Superior temporal gyrus (tissue), 1 donor: ENCODE results near the gene ELF5.

ENCODE experiments used
- DNase-seq: peaks from one replicate; pipeline ENCODE4 v3.0.0-alpha.2; 2016; ENCODE audit errors: extremely low spot score

The ELF5 gene

GRCh38 chr11:34513682-34514449 is at the start of gene ELF5:
Gene ELF5 (minus strand): TSS chr11:34513794. CDS start chr11:34505749, 8,045 bp downstream.
- no peak for DNase-seq

DNA sequence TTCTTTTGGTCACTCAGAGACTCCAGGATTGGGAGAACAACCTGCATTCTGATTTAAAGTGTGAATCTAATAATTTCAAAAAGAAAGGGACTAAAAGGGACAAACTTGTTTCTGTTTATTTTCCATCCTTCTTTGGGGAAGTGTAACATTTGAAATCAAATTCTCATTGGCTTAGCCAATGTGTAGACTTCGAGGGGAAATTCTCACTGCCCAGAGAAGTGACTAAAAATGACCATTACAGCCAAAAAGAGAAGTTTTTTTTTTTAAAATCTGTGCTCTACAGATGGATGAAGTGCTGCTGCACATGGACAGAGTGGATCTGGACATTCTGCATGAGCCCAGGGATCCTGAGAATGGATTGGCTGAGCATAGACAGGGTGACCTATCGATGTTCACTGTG is 49.4 kb upstream of the ELF5 start:
- no peak for DNase-seq

- DNase-seq: no peak
These were observed 46.9 kb upstream of the ELF5 start for GRCh38 chr11:34560511-34560910.

DNA sequence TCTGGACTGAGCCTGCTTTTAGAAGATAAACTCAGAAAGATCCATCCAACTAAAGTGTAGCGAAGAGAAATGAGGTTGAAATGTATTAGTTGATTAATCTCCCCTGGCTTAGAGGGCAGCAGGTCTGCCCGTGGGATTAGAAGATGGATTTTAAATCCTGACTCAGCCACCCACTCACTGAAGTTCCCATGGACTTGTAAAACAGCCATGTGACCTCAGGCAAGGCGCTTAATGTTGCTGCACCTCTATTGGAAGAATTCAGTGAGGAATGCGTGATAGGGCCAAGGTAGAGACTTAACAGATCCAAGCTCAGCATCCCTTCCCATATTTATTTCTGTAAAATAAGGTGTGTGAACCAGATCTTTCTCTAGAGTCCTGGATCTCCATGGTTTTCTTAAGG is 45.1 kb upstream of the ELF5 start:
- no peak for DNase-seq

DNA sequence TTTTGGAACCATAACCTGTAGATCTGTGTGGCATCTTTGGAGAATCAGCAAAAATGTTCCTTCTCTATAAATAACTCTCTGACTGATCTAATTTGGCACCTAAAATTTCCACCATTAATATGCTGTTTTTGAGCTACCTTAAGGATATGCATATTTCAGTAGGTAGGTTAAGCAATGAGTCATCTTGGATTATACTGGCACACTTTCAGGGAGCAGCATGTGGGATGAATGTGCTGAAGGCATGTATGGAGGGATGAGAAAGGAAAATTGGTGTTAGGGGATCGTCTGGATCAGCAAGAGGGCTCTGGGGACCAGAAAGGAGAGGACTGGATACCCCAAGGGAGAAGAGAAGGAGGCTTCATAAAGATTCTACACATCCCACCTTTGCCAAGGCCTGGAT is 44.6 kb upstream of the ELF5 start:
- no peak for DNase-seq

DNA sequence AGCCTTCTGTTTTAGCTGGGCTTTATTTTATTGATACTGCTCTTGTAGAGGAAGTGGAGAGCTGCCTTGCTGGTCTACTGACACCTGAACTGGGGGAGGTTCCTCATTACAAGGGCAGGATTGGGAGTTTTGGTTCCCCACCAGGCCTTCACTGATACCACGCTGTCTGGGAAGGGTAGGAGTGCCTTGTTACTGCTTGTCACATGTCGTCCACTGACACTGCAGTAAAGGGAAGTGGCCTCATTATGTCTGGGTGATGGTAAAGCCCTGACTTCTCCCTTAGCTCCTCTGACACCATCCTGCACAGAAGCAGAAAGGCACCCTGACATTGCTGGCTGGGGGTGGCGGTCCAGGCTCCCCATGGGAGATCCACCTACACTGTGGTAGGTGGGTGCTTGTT is 38.7 kb upstream of the ELF5 start:
- no peak for DNase-seq

GRCh38 chr11:34549271-34549670 is 35.7 kb upstream of the ELF5 start:
- DNase-seq: no peak

DNA sequence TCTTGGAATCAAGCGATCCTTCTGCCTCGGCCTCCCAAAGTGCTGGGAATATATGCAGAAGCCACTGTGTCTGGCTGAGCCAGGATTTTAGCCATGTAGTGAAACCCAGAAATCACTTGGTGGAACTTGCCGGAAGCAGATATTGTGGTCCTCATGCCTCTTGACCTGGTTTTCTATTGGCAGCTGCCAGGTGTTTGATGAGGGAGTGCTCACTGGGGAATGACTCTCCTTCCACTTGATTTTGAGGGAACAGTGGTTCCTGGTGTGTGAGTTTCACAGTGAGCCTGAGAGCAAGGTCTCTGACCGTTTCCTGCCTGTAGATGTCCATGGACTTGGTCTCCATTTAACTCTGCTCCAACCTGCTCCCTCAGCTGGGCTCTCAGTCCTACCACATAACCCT is 34.7 kb upstream of the ELF5 start:
- no peak for DNase-seq

- peak; percentile 94 for DNase-seq
These were observed 33.1 kb upstream of the ELF5 start for GRCh38 chr11:34546511-34547209.

DNA sequence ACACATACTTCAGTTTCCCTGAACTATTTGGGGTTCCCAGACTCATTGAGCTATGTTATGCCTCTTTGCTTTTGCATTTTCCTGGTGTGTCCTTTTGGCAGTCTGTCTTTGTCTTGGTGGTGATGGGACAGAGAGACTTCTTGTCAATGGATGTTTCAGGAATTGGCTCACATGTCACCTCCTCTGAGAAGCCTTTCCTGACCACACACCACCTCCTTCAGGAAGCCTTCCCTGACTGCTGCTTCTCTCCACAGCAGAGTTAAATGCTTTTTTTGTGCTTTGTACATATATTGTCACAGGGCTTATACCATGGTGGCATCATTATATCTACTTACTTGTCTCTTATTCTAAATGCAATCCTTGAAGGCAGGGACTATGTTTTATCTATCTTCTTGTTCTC is 28.5 kb upstream of the ELF5 start:
- DNase-seq: no peak

DNA sequence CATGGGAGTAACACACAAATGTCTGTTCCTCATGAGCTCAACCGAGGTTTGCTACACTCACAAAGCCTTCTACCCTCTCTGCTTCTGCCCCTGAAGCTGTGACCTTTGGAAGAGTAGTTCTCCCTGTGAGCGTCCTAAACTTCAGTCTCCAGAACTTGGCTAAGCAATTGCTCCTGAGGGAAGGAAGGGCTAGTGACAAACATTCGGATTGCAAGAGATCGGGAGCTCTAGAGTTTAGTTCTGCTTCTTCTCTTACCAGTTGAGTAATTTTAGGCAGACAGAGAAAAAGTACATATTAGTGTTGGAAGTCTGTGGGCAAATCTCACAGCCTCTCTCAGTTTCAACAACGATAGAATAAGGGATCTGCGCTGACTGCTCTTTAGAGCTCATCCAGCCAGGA is 27.3 kb upstream of the ELF5 start:
- DNase-seq: no peak

- DNase-seq: no peak
These were observed 24.0 kb upstream of the ELF5 start for GRCh38 chr11:34537636-34538035.

- DNase-seq: no peak
These were observed 22.5 kb upstream of the ELF5 start for GRCh38 chr11:34536056-34536455.

GRCh38 chr11:34534826-34535225 is 21.2 kb upstream of the ELF5 start:
- DNase-seq: no peak

DNA sequence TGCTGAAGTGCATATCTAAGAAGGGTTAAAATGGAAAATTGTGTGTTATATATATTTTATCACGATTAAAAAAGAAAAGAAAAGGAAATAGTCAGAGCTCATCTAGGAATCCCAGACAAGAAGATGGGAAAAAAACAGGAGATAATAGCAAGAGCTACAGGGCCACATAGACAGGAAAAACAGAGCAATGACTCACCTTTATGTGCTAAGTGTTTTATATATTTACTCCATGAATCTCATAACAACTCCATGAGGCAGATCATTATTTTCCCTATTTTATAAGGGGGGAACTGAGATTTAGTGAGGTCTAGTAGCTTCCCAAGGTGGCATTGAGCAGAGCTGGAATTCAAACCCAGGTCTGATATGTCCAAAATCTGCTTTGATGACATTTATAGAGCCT is 18.1 kb upstream of the ELF5 start:
- no peak for DNase-seq

DNA sequence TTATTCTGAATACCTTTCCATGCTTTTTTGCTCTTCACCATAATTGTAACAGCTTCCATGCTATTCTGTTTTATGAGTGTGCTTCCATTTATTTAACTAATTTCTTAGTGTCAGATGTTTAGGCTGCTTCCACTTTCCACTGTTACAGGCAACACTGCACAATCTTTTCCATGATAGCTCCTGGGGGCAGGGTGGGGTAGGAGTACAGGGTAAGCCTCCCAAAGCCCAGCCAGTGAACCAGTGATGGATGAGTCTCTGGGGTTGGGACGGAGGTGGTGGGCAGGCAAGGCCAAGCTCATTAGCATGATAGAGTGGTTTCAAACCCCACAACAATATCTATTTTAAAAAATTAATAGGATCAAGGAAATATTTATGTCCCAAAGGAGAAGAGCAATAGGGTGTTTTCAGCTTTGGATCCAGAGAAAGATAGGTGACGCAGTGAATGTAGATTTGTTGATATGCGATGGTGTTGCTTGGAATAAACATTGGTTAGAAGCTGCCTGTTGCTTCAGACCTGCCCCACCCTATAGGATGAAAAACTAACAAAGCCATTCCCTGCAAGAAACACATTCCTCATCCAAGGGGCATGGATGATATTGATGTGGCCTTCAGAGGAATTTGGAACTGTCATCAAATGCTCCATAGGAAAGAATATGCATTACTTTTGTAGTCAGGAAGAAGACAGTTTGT is 17.1 kb upstream of the ELF5 start:
- DNase-seq: no peak

DNA sequence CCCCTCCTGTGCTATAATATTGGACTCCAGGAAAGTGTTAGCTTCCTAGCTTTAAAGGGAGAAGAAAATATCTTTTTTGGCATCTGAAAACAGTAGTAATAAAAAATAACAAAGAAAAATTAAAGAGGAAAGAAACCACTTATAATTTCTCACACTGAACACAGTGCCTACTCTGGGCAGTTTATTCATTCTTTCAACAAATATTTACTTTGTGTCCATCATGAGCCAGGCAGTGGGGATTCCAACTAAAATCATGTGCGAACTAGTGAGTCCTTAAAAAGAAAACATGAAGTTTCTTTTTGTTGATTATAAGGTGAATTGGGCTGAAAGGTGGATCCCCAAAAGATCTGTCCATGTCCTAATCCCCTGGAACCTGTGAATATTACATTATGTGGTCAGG is 16.0 kb upstream of the ELF5 start:
- DNase-seq: no peak

GRCh38 chr11:34528072-34528471 is 14.5 kb upstream of the ELF5 start:
- no peak for DNase-seq

DNA sequence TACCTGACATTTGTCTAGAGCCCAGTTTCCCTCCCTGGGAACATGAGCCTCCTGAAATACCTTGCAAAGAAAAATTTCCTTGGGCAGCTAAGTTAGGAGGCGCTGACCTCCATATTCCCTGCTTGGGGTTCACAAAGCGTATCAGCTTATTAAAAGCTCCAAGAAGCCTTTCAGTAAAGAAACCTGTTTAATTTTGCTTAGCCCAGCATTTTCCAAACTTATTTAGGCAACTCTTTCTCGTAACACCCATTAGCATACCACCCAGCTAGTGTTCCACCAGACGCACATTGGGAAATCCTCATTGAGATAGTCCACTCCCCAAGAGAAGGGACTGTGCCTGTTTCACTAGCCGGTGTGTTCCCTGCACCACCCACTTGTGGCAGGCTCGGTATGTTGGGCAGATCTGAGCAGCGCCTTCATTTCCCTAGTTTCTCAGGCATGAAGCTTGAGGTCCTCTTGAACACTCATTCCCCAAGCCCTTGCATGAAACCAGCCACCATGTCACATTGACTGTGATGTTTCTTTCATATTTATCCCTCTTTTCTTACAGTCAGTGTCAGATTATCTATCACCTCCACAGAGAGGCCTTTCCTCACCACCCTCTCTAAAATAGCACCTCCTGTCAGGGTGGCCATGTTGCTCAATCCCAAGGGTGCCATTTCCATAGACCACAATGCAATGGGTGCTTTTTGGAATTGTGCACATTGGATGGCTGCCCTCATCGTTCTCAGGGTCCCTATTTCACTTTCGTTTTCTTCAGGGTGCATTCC is 12.5 kb upstream of the ELF5 start:
- no peak for DNase-seq

DNA sequence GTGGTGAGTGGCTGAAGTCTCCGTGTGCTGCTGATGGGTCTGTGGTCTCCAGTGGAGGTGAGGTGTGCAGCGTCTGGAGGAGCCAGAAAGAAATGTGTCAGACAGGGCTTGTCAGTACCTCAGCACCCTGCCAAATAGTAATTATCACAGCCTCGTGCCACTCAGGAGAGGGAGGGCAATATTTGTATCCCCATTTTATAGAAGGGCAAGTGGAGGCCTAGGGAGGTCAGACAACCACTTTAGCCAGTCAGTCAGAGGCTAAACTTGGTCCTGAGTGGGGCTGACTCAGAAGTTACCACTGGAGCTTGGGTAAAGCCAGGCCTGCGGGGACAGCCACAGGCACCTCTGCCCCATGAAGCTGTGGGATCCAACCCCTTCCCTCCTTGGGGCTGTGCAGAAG is 11.5 kb upstream of the ELF5 start:
- no peak for DNase-seq

- no peak for DNase-seq
These were observed 11.1 kb upstream of the ELF5 start for GRCh38 chr11:34524696-34525095.

DNA sequence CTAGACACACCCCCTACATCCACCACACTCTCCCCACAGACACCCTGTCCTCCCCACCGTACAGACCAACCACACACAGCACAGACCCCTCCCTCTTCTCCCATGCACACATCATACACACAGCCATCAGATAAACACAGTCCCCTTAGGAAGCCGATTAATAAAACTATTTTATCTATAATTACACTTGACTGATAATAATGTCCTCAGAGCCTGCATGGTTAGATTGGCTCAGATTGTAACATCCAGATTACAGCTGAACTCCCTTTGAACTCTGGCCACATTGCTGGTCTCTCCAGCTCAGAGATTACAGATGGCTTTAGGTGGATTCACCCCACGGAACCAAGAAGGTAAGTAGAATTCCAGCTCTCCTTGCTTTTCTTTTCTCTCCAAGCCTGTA is 9.5 kb upstream of the ELF5 start:
- DNase-seq: no peak
